RCC 7860 (cell line): ENCODE measurements around the gene NELFB.

Source experiments
- DNase-seq: peaks from one replicate; pipeline ENCODE4 v3.0.0-alpha.2; 2015; ENCODE audit warnings: low spot score
- FAIRE-seq: peaks from 2 replicates; lab custom pipeline; 2012; peaks lifted over from hg19 to GRCh38; lab: Jason Lieb, UNC

NELFB gene

DNA sequence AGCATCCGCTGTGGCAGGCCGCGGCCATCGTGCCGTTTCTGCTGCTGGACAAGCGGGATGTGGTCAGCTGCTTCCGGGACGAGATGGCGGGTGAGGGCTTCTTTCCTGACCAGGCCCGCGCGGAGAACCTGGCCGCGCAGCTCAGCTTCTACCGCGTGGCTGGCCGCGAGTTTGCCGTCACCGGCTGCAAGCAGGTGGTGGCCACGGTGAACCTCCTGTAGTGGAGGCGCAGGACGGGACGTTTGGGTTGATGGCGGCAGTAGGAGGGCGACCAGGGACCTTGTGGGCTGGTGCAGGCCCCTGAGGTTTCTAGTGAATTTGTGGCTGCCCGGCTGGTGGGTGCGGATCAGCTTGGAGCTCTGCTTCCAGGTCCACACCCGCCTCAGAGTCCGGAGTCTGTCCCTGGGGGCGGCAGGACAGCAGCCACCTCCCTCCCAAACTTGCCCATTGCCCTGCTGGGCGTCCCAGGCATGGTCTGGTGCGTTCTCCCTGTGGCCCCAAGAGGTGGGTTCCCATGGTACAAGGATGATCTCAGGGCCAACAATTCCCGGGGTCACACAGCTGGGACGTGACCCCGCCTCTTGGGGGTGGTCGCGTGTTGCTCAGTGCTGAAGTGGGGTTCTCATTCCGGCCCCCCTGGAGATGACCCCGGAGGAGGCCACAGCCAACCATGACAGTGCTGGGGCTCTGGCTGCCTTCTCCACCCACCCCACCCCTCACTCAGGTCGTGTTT, 24.8 kb downstream of the NELFB start:
- DNase-seq, result no peak
- no peak for FAIRE-seq

DNA sequence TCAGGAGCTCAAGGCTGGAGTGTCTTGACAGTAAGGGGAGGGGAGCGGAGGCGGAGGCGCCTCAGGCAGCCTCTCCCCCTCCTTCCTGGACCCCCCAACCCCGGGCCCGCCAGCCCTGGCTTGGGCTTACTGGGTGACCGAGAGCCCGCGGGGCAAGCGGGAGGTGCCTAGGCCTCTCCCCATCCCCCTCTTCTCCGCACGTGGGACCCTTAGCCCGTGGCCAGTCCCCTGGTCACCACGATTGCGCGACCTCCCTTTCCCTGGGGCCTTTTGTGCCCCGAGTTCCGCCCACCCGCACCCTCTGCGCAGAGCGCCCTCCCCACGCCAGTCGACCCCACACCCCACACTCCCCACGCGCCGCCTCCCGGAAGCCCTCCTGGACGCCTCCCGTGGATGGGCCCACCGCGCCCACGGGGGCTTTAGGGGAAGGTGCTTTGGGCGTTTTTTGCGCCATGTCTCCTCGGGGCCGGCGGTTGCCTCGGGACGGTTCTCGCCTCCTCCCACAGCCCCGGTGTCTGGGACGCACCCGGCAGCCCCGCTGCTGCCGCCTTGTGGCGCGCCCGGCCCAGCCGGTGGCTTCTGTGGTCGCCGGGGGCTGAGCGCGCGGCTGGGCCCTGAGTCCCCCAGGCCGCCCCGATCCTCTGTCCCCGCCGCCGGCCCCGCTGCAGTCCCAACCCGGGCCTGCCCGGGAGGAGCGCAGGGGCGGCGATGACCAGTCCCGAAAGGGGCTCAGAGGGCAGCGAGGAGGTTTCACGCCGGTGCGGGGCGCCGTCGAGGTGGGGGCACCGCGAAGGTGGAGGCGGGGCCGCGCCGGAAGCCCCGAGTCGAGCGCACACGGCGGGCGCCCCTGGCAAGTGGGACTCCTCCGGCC, 25.6 kb downstream of the NELFB start:
- no peak for FAIRE-seq
- DNase-seq, result no peak

DNA sequence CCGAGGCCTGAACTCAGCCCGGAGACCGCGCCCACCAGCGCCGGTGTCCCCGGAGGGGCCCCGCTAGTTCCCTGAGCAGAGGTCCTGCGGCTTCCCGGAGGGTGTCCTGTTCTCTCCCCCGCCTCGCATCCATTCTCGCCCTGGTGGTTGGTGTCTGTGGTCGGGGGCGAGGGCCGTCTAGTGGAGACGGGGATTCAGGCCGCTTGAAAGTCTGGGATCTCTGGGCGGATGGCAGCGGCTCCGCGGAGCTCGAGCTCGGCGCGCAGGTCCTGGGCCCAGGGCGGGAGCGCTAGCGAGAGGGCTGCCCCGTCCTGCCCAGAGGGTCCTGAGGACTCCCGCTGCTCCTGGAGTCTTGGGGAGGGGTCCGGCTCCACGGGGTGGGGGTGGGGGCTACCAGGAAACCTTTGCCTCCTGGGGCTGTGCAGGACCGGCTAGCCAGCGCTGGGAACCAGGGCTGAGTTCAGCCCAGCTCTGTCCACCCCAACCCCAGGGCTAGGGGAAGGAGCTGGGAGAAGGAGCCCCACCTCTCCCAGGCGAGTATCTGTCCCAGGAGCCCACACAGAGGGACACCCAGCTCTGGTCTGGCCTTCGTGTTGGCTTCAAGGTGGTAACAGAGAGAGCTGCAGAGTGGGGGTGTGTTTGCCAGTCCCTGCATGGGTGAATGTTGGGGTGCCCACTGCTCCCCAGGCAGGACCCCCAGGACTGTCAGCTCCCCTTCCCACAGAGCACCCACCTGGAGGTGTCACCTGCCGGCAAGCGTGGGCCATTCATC, 26.4 kb downstream of the NELFB start:
- FAIRE-seq, result no peak
- DNase-seq, result no peak

DNA sequence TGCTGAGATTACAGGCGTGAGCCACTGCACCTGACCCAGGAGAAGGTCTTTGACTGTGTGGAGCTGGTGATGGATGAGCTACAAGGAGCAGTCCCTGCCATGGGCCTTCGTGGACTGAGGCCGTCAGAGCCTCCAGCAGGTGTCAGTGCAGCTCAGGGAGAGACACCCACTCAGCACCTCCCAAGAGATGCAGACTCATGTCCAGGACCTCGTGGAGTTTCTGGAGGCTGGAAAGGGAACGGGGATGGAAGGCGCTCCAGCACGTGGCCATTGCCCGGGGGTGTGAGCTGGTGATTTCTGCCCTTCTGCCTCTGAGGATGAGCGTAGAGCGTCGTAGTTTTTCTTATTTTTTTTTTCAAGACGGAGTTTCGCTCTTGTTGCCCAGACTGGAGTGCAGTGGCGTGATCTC, 31.9 kb downstream of the NELFB start:
- FAIRE-seq (no peak), DNase-seq (peak; percentile 36)

GRCh38 chr9:137293094-137293481, 38.0 kb downstream of the NELFB start:
- no peak for DNase-seq
- FAIRE-seq, result no peak

DNA sequence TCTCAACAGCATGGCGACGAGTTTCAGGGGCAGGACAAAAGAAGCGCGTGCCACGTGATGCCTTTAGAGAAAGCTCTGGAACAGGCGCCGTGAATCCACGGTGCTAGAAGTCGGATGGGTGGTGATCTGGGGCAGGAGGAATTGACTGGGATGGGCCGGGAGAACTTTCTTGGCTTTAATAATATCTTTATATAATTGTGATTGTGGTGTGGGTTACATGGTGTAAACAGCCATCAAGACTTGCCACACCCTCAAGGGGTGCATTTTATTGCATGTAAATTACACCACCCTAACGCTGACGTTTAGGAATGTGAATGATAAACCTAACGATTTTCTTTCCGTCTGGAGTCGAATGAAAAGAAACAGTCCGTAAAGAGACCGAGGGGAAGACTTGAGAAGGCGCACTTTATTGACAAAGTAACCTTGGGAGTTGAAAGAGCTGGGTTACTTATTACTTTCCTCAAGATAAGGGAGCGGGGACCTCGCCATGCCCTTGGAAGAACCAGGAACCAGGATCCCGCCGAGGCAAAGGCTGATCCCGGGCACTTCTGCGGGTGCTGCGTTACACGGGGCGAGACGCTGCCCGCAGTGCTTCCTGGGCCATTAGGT, 38.5 kb downstream of the NELFB start:
- DNase-seq (no peak), FAIRE-seq (no peak)

DNA sequence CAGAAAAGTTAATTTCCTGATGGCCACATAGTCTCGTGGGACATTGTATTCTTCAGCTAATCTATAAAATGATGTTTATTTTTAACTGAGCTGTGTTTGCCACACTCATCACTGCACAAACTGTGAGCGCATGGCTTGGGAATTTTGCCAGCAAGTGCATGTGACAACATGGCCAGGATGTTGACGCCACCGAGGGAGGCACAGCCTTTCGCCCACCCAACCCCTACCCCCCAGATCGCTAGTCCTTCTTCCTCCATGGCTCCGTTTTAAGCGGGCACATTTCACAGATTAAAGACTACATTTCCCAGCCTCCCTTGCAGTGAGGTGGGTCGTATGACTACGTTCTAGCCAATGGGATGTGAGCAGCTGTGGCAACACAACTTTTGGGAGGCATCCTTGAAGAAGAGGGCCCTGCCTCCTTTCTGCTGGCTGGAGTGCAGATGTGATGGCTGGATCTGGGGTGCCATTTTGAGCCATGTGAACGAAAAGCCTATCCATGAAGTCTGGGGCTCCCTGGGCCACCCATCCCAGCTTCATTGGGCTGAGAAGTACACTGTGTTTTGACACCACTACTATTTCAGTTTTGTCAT, 39.1 kb downstream of the NELFB start:
- DNase-seq, result peak; percentile 41
- FAIRE-seq, result no peak

DNA sequence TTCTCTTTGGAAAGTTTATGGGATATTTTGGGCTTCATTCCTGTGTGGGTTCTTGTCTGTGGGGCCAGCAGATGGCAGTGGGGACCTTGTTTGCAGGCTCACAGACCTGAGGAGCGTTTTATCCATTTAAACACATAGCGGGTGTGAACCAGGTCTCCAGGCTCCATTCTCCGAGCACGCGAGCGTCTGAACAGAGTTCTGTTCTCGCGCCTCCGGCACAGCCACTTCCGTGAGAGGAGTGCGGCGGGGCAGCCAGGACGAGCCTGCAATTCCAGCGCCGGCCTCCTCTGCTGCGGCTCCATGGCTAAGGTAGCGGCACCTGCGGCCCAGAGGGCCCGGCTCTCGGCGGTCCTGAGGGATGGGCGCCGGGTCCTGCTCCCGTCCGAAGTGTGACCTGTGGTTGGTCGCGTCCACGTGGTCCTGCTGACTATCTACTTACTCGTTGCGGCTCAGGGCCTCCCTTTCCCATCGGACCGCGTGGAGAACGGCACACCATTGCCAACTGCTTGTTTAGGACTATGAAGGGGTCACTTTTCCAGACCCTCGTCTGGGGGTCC, 39.6 kb downstream of the NELFB start:
- FAIRE-seq, result no peak
- no peak for DNase-seq

GRCh38 chr9:137295238-137295811, 40.2 kb downstream of the NELFB start:
- DNase-seq, result no peak
- no peak for FAIRE-seq

- DNase-seq, result no peak
- FAIRE-seq, result no peak
These were observed 40.9 kb downstream of the NELFB start for GRCh38 chr9:137295849-137296669.

GRCh38 chr9:137296670-137297664, 41.8 kb downstream of the NELFB start:
- no peak for DNase-seq
- no peak for FAIRE-seq

DNA sequence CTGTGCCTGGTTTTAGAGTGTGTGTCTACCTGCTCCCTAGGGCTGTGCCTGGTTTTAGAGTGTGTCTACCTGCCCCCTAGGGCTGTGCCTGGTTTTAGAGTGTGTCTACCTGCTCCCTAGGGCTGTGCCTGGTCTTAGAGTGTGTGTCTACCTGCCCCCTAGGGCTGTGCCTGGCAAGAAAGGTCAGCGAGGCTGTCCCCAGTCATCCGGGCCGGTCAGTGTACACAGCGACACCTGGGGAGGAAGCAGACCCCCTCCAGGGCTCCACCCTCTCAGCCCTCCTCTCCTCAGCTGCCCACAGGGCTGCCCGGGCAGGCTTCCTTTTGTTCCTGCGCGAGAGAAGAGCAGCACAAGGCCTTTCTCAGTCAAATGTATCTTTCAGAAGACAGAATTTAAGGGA, 42.8 kb downstream of the NELFB start:
- no peak for FAIRE-seq
- DNase-seq, result no peak

DNA sequence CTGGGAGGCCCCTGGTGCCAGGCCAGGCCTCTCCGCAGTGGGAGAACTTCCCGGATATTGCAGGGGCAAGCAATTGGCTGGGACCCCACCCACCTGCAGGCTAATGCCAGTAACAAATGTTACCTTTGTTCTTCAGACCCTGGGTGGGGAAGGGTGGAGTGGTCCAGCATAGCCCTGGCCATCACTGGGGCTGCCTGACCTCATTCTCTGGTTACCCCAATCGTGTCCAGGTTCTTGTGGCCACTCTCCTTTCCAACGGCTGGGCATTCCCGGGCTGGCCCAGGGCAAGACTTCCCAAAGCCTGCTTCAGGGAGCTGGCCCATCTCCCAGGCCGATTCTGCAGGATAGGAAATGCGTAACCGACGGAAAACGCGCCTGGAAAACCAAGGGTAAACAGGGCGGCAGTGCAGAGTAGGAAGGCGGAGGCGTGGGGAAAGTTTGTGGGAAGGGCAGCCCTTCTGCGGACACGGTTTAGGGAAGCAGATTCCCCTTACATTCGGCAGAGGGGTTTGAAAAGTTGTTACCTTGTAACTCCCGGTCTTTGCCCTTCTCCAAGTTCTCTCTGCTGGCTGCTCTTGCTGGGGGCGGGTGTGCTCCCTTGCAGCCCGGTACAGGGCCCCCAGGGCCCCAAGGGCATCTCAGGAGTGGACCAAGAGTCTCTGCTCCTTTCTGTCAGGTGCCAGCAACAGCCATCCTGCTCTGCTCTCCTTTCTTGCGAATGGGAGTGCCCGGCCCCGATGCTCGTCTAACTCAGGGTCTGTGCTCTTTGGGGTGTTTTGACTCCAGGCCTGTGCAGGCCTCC, 43.5 kb downstream of the NELFB start:
- no peak for DNase-seq
- FAIRE-seq, result no peak

GRCh38 chr9:137299203-137299565, 44.1 kb downstream of the NELFB start:
- no peak for DNase-seq
- FAIRE-seq, result no peak

- FAIRE-seq (no peak), DNase-seq (no peak)
These were observed 44.8 kb downstream of the NELFB start for GRCh38 chr9:137299938-137300337.

GRCh38 chr9:137300567-137301080, 45.5 kb downstream of the NELFB start:
- no peak for FAIRE-seq

More at GRCh38 chr9:137300567-137301080, 45.5 kb downstream of the NELFB start:
- no peak for DNase-seq
